Measurements from ENCODE around the gene GMDS.

- TF ChIP-seq CTCF (conservative IDR thresholded peaks at IDR 0.05; ENCODE audit: low read depth, low read length) (no peak), RAD21 (IDR thresholded peaks at IDR 0.05; ENCODE audit: low read length) (no peak)
Measured at GRCh38 chr6:1773700-1774099, 471.7 kb downstream of the GMDS start.
